Activated CD8-positive, alpha-beta memory T cell treated with anti-CD3 and anti-CD28 coated beads for 48 hours (primary cell): ENCODE data around the gene HDAC1.
"Not testable (repeated sequence)": the region's sequence is repeated elsewhere in the genome, so short reads cannot be mapped to it uniquely, and the experiment has no call there.

Experiments used
- DNase-seq, 3 experiments: peaks; one replicate each; pipeline ENCODE4 v3.0.0-alpha.2; 2020; ENCODE audit warnings: low read depth in 2 of 3, low spot score in 2 of 3

HDAC1 gene

GRCh38 chr1:32291708-32292538 is at the start of gene HDAC1:
Gene HDAC1, plus strand, starts transcription at chr1:32292083. Its CDS starts 87 bp downstream, at chr1:32292170.
- peak; percentile 80 to 97 (median 89) for DNase-seq

- no peak for DNase-seq
These were observed 49.5 kb upstream of the HDAC1 start for GRCh38 chr1:32242341-32242851.

DNA sequence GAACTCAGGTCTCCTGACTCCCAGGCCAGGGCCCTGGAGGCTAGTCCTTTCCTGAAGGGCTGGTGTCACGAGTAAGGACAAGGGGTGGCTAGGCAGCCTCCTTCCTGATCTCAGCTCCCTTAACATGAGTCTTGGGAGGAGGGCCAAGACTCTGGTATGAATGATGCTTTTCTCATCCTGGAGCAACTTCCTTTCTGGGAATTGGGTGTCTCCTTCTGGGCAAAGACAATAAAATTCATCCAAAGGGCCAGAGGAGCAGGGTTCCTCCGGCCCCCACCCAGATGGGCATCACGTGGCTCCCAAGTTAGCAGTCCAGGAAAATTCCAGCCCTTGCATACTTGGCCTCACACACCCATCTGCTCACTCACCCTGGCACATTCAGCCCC is 45.0 kb upstream of the HDAC1 start, which contains the start of gene FAM167B:
Gene FAM167B (plus strand): TSS at position 335 of the 386 bp plus-strand sequence. CDS start 200 bp downstream, outside the sequence.
- DNase-seq: no peak

DNA sequence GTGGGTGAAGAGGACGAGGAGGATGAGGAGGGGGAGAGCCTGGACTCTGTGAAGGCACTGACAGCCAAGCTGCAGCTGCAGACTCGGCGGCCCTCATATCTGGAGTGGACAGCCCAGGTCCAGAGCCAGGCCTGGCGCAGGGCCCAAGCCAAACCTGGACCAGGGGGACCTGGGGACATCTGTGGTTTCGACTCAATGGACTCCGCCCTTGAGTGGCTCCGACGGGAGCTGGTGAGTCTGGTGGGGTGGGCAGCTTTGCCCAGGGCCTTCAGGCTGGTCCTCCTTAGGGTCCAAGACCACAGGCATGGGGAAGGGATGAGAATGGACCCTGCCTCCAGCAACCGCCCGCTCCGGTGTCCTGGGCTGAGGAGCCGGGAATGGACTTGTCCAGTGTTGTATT is 44.4 kb upstream of the HDAC1 start:
- no peak for DNase-seq

GRCh38 chr1:32247983-32248889 is 43.6 kb upstream of the HDAC1 start:
- DNase-seq: peak; percentile 62 to 80 (median 72)

- DNase-seq: peak; percentile 47 to 63 (median 55)
These were observed 41.9 kb upstream of the HDAC1 start for GRCh38 chr1:32249831-32250525.

DNA sequence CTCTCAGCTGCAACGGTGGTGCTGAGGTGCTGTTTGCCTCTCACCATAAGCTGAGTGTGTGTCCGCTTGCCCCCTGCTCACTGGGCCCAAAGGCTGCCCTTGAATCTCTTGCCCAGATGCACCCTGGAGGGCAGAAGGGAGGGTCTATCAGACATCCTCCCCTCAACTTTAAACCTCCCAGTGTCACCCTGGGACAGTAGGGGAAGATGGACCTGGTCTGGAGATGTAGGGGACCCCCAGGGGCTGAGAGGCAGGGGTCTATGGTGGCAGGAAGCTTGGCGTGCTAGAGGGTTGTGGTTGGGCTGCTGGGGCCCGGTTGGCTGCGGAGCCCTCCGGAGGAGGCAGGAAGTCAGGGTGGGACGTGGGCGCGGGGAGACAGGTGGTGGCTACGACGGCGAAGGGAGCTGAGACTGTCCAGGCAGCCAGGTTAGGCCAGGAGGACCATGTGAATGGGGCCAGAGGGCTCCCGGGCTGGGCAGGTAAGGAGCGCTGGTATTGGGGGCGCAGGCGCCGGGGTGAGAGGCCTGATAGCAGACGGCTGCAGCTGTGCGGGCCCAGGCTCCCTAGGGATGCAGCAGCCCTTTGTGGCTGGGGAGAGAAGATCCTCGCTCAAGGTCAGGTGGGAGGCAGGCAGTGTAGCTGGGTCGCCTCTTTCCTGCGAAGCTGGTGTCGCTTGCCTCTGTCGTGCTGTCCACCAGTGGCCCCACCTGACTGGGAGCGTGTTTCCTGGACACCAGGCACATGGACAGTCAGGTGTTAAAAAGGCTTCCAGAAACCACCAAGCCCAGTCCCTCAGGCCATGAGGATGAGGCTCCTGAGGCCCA is 40.8 kb upstream of the HDAC1 start, which contains the start of gene LCK:
Gene LCK (plus strand): TSS at position 373 of the 824 bp plus-strand sequence. CDS start 23,065 bp downstream, outside the sequence.
- DNase-seq: peak; percentile 59 to 69 (median 60)

DNA sequence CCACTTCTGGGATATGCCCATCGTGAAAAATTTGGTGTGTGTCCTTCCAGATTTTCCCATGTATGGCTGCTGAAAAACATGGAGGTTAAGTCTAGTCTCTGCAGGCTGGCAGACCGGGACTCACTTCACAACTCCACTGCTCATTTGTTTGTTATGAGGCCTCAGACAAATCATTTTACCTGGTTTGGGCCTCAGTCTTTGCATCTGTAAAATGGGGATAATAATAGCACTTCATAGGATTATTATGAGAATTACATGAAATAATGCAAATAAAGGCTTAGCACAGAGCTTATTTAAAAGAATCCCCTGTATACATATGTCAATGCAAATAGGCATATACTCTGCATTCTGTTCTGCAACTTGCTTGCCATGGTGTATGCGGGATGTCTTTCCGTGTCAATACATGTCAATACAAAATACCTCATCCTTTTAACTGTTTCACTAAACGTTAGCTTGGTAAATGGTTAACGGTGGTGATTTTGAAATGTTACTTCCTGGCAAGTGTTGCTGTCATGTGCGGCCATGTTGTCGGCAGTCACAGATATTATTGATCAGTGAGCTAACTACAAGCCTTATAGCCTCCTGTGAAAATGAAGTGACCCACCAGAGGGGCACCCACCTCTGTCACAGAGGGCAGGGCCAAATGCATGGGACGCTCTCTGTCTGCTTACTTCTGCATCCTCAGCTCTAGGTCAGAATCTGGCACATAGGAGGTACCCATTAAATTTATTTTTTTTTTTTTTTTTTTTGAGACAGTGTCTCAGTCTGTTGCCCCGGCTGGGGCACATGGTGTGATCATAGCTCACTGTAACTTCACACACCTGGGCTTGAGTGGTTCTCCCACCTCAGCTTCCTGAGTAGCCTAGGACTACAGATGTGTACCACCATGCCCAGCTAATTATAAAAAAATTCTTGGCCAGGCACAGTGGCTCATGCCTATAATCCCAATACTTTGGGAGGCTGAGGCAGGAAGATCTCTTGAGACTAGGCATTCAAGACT is 36.5 kb upstream of the HDAC1 start:
- no peak for DNase-seq

GRCh38 chr1:32256473-32257226 is 35.2 kb upstream of the HDAC1 start:
- DNase-seq: no peak

- DNase-seq: no peak
These were observed 34.7 kb upstream of the HDAC1 start for GRCh38 chr1:32257227-32257508.

DNA sequence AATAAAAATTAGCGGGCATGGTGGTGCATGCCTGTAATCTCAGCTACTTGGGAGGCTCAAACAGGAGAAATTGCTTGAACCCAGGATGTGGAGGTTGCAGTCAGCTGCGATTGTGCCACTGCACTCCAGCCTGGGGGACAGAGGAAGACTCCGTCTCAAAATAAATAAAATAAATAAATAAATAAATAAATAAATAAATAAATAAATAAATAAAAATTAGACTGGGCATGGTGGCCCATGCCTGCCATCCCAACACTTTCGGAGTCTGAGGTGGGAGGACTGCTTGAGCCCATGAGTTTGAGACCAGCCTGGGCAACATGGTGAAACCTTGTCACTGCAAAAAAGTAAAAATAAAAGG is 28.7 kb upstream of the HDAC1 start:
- DNase-seq: not testable (repeated sequence)

DNA sequence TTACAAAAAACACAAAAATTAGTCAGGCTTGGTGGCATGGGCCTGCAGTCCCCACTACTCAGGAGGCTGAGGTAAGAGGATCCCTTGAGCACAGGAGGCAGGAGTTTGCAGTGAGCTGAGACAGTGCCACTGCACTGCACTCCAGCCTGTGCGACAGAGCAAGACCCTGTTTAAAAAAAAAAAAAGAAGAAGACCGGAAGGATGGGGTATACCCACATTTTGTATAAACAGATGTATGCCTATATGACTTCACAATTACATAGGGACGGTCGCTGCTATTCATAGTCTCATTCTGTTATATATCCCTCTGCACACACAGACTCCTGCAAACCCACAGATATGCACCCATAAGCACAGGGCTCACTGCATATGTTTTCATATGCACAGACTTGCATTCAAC is 28.1 kb upstream of the HDAC1 start:
- DNase-seq: no peak

- no peak for DNase-seq
These were observed 26.0 kb upstream of the HDAC1 start for GRCh38 chr1:32265846-32266245.

GRCh38 chr1:32266921-32267591 is 24.8 kb upstream of the HDAC1 start:
- no peak for DNase-seq

- DNase-seq: no peak
These were observed 22.1 kb upstream of the HDAC1 start for GRCh38 chr1:32269744-32270143.

DNA sequence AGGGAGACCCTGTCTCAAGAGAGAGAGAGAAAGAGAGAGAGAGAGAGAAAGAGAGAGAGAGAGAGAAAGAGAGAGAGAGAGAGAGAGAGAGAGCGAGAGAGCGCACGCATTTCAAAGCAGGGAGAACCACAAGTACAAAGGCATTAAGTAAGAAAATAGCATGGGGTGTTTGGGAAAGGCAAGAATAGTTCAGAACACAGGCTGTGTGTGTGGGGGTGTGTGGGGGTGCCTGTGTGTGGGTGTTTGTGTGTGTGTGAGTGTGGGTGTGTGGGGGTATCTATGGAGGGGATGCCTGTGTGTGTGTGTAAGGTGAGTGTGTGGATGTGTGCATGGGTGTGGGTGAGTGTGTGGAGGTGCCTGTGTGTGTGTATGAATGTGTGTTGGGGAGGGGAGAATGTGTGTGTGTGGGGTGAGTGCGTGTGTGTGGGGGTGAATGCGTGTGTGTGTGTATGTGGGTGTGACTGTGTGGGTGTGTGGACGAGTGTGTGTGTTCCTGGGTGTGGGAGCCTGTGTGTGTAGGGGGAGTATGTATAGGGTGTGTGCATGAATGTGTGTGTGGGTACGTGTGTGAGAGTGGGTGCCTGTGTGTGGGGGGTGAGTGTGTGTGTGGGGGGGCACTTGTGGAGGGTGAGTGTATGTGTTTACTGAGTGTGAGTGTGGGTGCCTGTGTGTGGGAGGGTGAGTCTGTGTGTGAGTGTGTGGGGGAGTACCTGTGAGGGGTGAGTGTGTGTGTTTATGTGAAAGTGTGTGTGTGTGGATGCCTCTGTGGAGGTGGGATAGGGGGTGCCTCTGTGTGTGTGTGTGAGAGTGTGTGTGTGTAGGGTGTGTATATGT is 19.1 kb upstream of the HDAC1 start:
- no peak for DNase-seq
